Measurements from ENCODE around the gene KIF23. TPM values are rescaled to one million over a fixed set of nuclear protein-coding genes. Genes with fewer than 3 reads are reported as not detected.

Gene KIF23
- total and polyA plus RNA-seq, 2 donors = 0.79 to 32.5 TPM

DNA sequence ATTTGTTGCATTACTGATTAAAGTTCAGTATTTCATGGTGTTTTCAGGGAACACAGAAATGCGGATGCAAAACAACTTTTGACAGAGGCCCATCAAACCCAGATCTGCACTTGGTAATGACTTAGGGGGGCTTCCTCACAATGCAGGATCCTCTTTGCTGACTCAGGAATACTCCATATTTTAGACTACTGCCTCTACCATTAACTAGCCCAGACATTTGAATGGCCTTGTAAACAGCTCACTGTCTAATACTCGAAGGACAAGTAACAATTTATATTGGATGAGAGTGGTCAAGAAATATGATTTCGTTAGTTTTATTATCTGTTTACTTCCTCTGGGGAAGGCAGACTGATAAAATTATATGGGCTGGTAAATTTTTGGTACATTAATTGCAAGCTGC, 9.0 kb upstream of the KIF23 start:
- Histone ChIP-seq H3K4me3 (ENCODE audit: low read depth, low read length) (no peak overlapping the region), H3K27ac (ENCODE audit: low read depth) (no peak overlapping the region), H3K4me1 (ENCODE audit: insufficient read depth) (no peaks in the 10 kb centered on the region), H3K36me3 (ENCODE audit: insufficient read depth) (no peaks in the 10 kb centered on the region)
- DNase-seq (ENCODE audit: extremely low spot score) = no peak
- 44% methylated on average over 3 of the region's 3 CpGs for WGBS

DNA sequence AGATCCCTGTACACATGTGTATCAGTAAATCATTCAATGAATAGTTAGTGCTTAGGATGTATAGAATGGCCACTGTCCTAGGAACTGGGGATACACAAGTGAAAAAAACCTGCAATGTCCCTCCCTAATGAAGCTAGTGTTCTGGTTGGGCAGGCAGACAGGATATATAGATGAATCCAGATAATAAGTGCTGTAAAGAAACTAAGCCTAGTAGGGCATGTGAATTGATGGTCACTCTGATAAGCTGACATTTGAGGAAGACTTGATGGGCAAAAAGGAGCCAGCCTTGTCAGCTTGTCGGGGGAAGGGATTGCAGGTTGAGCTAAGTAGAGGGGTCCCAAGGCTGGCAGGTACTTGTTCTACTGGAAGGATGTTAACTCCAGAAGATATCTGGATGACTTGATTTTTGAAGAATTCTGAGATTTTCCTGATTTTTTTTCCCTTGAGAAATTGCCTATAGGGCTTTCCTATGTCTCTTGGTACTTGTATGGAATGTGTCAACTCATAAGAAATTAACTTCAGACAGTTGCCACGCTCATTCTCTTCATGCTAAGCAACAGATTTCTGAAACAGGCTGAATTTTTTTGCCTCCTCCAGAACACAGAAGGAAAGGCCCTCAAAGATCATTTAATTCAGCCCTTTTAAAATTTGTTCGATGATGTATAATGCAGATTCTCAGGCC, 6.3 kb upstream of the KIF23 start:
- Histone ChIP-seq H3K4me3 (ENCODE audit: low read depth, low read length) (no peak overlapping the region), H3K4me1 (ENCODE audit: insufficient read depth) (no peaks in the 10 kb centered on the region), H3K36me3 (ENCODE audit: insufficient read depth) (no peaks in the 10 kb centered on the region), H3K27ac (ENCODE audit: low read depth) (no peak overlapping the region)
- DNase-seq (ENCODE audit: extremely low spot score) = no peak
- WGBS = 88% methylated on average over 3 of the region's 3 CpGs

DNA sequence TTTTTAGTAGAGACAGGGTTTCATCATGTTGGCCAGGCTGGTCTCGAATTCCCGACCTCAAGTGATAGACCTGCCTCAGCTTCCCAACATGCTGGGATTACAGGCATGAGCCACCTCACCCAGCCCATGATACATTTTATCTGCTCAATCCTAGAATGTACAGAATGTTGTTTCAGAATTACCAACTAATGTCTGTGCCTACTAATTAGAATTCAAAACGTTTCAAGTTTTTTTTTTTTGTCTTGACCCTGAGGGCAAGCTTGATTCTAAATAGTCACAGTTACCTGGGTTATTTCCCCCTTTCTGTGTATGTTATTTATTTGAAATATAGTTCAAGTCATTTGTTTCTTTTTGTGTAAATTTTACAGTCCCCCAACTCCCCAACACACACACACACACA, 5.3 kb upstream of the KIF23 start:
- H3K27ac ChIP-seq (ENCODE audit: low read depth) = no peak overlapping the region
- WGBS = 76% methylated on average over 3 of the region's 3 CpGs
- no peaks in the 10 kb centered on the region for H3K4me1 ChIP-seq (ENCODE audit: insufficient read depth)
- DNase-seq (ENCODE audit: extremely low spot score) = no peak
- H3K4me3 ChIP-seq (ENCODE audit: low read depth, low read length) = no peak overlapping the region
- H3K36me3 ChIP-seq (ENCODE audit: insufficient read depth) = no peaks in the 10 kb centered on the region

DNA sequence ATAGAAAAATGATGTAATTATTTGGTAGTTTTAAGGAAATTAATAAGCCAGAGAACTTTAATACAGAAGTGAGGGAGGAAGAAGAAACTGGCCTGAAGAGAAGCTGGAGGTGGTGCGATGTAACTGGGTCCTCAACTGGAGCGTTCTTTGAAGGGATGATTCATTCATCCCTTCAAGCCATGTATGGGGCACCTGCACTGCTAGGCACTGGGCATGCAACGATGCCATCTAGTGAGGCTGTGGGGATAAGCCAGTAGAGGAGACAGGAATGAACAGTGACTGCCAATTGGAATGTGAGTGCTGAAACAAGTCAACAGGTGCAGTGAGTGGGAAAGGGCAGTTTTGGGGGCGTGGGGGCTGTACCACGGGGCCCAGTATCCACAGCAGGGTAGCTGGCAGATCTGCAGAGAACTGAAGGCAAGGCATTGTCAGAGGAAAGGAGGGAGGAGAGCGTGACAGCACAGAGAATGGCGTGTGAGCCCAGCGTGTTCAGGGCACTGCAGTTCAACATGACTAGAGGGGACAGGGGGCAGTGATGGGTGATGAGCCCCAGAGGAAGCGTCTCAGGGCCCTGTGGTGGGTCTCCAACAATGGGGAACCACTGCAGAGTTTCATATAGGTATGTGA, 3.8 kb upstream of the KIF23 start:
- DNase-seq (ENCODE audit: extremely low spot score) = no peak
- Histone ChIP-seq H3K4me1 (ENCODE audit: insufficient read depth) (no peaks in the 10 kb centered on the region), H3K4me3 (ENCODE audit: low read depth, low read length) (no peak overlapping the region), H3K27ac (ENCODE audit: low read depth) (no peak overlapping the region), H3K36me3 (ENCODE audit: insufficient read depth) (no peaks in the 10 kb centered on the region)
- 70% methylated on average over 9 of the region's 9 CpGs for WGBS

DNA sequence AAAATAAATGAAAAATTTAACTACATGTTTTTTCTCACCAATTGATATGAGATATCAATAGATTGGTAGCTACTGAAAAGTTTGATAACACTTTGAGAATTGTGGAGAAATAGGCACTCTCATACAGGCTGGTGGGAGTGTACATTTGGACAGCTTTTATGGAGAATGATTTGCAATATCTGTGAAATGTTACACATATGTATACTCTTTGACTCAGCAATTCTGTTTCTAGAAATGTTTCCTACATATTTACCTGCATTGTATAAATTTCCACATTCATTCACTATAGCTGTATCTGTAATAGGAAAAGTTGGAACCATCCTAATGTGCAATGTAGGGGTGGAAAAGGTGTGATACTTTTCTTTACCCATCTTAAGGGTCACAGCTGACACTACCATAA, 1.9 kb upstream of the KIF23 start:
- no peak overlapping the region for H3K4me3 ChIP-seq (ENCODE audit: low read depth, low read length)
- no peaks in the 10 kb centered on the region for H3K4me1 ChIP-seq (ENCODE audit: insufficient read depth)
- no peak for DNase-seq (ENCODE audit: extremely low spot score)
- no peaks in the 10 kb centered on the region for H3K36me3 ChIP-seq (ENCODE audit: insufficient read depth)
- no peak overlapping the region for H3K27ac ChIP-seq (ENCODE audit: low read depth)

DNA sequence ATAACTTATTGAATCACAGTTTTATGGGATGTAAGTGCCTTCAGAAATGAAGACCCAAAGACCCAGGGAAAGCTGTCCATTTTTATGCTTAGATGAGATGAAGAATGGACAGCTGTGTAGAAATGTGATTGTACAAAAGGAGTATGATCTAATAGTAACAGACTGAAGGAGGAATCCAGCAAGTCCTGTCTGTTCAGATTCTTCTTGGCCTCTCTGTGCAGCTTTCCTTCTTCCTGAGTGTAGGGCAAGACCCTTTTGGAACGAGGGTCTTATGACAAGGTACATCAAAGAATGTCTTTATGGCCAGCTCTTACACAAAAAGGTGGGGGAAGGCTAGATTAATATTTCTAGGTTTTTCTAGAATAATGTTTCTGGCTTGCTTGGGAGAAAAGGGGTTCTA, 1.4 kb upstream of the KIF23 start:
- H3K27ac ChIP-seq (ENCODE audit: low read depth) = no peak overlapping the region
- no peak for DNase-seq (ENCODE audit: extremely low spot score)
- WGBS = 84% methylated on average over 1 of the region's 1 CpG
- no peak overlapping the region for H3K4me3 ChIP-seq (ENCODE audit: low read depth, low read length)
- no peaks in the 10 kb centered on the region for H3K36me3 ChIP-seq (ENCODE audit: insufficient read depth)
- no peaks in the 10 kb centered on the region for H3K4me1 ChIP-seq (ENCODE audit: insufficient read depth)

DNA sequence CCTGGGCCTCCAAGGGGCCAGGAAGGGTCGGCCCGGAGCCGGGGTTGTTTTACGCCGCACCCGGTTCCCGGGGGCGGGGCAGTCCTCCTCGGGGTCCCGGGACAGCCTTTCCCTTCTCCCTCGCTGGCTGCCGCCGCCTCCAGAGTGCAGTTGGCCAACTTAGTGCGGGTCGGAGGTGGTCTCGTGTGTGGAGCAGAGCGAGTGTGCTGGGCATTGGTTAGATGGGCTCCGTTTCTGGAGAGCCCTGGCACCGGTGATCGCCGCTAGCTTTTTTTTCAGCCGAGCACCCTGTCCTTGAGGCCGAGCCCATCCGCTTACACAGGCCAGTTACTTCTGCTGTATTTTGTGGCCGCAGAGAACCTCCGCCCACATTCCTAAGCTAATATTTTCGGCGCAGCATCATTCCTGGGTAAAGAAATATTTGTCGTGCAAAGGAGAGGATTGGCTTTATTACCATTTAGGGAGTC, 585 bp downstream of the KIF23 start:
- H3K36me3 ChIP-seq (ENCODE audit: insufficient read depth) = no peaks in the 10 kb centered on the region
- no peaks in the 10 kb centered on the region for H3K4me1 ChIP-seq (ENCODE audit: insufficient read depth)
- no peak for DNase-seq (ENCODE audit: extremely low spot score)
- WGBS = under 1% methylated on average over 29 of the region's 29 CpGs
- no peak overlapping the region for H3K27ac ChIP-seq (ENCODE audit: low read depth)
- H3K4me3 ChIP-seq (ENCODE audit: low read depth, low read length) = peak overlapping the region; percentile 77

DNA sequence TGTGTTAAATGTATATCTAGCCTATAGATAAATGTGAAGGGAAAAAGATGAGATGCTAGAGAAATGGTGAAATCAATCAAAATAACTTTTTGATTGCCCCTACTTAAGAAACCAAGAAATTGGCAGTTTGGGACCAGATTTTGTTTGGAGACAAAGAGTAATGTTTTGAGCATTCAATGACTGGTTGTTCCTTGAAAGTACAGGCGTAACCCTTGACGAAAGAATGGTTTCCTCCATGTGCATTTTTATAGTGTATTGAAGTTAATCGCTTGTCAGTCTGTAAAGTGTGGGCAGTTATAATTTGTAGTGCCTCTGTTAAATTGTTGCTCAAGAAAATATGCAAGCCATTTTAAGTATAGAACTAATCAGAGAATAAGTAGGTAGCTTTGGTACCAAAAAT, 1.2 kb downstream of the KIF23 start:
- no peak overlapping the region for H3K4me3 ChIP-seq (ENCODE audit: low read depth, low read length)

DNA sequence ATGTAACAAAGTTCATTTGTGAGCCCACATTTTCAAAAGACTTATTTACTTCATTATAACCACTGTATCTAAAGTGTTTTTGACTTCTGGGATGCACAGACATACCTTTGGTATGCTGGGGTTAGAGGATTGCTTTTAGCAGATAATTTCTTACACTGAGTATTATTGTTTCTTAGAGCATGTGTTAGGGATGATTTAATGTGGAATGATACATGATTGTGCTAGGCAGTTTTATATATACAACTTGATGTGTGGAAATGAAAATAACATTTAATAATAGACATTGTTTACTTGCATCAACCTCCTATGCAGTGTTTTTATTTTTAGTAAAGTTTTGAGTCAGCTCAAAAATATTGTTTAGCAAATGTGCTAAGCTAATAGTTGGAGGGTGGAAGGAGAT, 3.4 kb downstream of the KIF23 start:
- Histone ChIP-seq H3K4me3 (ENCODE audit: low read depth, low read length) (no peak overlapping the region), H3K27ac (ENCODE audit: low read depth) (no peak overlapping the region), H3K4me1 (ENCODE audit: insufficient read depth) (no peaks in the 10 kb centered on the region), H3K36me3 (ENCODE audit: insufficient read depth) (no peaks in the 10 kb centered on the region)
- DNase-seq (ENCODE audit: extremely low spot score) = no peak

More for the DNA sequence above, 1.2 kb downstream of the KIF23 start:
- 61% methylated on average over 3 of the region's 3 CpGs for WGBS
- Histone ChIP-seq H3K27ac (ENCODE audit: low read depth) (no peak overlapping the region), H3K36me3 (ENCODE audit: insufficient read depth) (no peaks in the 10 kb centered on the region), H3K4me1 (ENCODE audit: insufficient read depth) (no peaks in the 10 kb centered on the region)
- no peak for DNase-seq (ENCODE audit: extremely low spot score)

DNA sequence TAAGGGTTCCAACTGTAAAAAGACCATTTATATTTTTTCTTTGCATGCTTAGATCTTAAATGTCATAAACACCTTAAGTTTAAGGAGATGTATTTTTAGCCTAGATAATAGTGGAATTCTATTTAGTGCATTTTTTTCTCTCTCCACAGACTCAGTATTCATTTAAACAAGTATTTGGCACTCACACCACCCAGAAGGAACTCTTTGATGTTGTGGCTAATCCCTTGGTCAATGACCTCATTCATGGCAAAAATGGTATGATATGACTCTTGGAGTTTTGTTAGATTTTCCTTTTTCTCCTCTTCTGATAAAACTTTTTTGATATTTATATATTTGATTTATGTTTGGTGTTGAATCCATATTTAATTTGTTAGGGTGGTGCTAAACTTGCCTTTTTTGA, 7.3 kb downstream of the KIF23 start:
- no peak overlapping the region for H3K27ac ChIP-seq (ENCODE audit: low read depth)
- H3K4me1 ChIP-seq (ENCODE audit: insufficient read depth) = no peaks in the 10 kb centered on the region

DNA sequence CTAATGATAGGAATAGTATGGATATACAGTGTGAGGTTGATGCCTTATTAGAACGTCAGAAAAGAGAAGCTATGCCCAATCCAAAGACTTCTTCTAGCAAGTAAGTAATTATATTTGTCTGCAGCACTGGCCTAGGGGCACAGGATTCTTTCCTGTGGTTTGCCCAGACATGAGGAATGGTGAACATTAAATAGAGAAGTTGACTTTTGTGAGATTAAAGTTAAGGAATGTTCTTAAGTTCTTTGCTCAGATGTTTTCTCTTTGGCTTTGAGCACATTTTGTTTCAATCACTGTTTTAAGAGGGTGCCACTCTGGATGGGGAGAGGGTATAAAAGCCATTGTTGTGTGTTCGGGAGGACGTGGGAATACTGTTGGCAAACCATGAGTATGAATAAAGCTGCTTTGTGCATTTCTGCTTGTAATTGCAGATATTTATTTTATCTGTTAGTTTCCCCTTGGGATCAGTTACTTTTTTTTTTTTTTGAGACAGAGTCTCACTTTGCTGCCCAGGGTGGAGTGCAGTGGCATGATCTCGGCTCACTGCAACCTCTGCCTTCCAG, 8.3 kb downstream of the KIF23 start:
- Histone ChIP-seq H3K27ac (ENCODE audit: low read depth) (no peak overlapping the region), H3K4me3 (ENCODE audit: low read depth, low read length) (no peak overlapping the region), H3K4me1 (ENCODE audit: insufficient read depth) (no peaks in the 10 kb centered on the region), H3K36me3 (ENCODE audit: insufficient read depth) (no peaks in the 10 kb centered on the region)
- WGBS = 84% methylated on average over 4 of the region's 4 CpGs
- no peak for DNase-seq (ENCODE audit: extremely low spot score)

More for the DNA sequence above, 7.3 kb downstream of the KIF23 start:
- Histone ChIP-seq H3K4me3 (ENCODE audit: low read depth, low read length) (no peak overlapping the region), H3K36me3 (ENCODE audit: insufficient read depth) (no peaks in the 10 kb centered on the region)
- no peak for DNase-seq (ENCODE audit: extremely low spot score)

DNA sequence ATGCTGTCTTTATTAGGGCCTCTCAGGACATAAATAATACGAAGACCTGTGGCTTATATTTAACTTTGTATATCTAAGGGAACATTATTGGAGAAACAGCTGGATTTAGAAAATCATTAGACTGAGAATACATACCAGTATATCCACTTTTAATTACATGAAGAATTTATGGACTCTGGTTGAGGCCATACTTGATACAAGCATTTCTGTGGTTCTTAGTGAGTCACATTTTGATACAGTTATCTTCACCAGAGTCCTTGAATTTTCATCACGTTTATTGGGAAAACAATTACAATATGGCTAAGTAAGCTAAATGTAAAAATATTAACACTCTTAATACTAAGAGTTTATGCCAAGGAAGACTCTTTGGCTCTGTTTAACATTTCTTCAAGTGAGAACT, 9.9 kb downstream of the KIF23 start:
- Histone ChIP-seq H3K4me1 (ENCODE audit: insufficient read depth) (no peaks in the 10 kb centered on the region), H3K27ac (ENCODE audit: low read depth) (no peak overlapping the region), H3K4me3 (ENCODE audit: low read depth, low read length) (no peak overlapping the region), H3K36me3 (ENCODE audit: insufficient read depth) (no peaks in the 10 kb centered on the region)
- 81% methylated on average over 2 of the region's 2 CpGs for WGBS
- no peak for DNase-seq (ENCODE audit: extremely low spot score)

DNA sequence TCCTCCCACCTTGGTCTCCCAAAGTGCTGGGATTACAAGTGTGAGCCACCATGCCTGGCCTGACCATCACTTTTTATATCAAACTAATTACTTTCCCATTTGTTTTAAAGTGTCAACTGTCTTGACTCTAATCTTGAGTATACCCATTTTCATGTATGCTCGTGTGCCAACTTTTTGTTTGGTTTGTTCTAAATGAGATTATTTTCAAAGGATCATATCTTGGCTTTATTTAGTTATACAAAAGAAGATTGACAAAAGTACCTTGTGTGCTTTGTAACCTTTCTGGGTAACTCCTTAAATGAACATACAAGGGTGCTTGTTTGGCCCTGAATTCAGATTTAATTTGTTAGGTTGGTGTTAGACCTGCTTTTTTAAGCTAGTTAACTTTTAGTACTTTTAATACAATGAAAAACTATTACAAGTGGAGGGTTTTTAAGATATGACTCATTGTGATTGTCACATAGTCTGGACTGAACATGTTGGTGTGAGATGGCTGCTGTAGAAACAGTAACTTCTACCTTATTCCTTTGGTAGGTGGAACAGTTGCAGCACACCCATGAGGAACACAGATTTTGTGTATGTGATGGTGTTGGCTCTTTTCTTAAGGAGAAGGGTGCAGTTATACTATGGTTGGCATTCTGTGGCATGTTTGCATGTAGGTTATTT, 10.7 kb downstream of the KIF23 start:
- H3K36me3 ChIP-seq (ENCODE audit: insufficient read depth) = no peaks in the 10 kb centered on the region
- DNase-seq (ENCODE audit: extremely low spot score) = no peak
- no peak overlapping the region for H3K27ac ChIP-seq (ENCODE audit: low read depth)
- H3K4me3 ChIP-seq (ENCODE audit: low read depth, low read length) = no peak overlapping the region
- H3K4me1 ChIP-seq (ENCODE audit: insufficient read depth) = no peaks in the 10 kb centered on the region
- WGBS = 95% methylated on average over 1 of the region's 1 CpG

DNA sequence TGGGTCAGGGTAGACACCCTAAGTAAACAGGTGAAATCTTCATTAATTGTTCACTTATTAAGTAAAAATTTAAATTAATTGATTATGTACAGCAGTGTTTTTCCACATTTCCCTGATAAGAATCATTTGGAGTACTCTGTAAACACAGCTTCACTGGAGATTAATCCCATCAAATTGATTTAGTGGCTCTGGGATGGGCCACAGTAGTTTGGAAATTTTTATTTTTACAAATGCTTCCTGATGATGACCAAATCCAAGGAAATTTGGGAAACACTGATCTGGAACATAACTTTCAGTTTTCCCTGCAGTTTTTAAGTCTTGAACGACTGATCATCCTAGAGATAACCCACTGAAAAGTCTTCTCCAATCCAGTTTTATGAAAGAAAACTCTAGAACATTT, 19.7 kb downstream of the KIF23 start:
- DNase-seq (ENCODE audit: extremely low spot score) = no peak
- H3K36me3 ChIP-seq (ENCODE audit: insufficient read depth) = no peaks in the 10 kb centered on the region
- no peaks in the 10 kb centered on the region for H3K4me1 ChIP-seq (ENCODE audit: insufficient read depth)
- WGBS = 74% methylated on average over 1 of the region's 1 CpG
- H3K4me3 ChIP-seq (ENCODE audit: low read depth, low read length) = no peak overlapping the region
- no peak overlapping the region for H3K27ac ChIP-seq (ENCODE audit: low read depth)
